DMS53 treated with DMSO at 0.1 percent for 48 hours (cell line): Measurements from ENCODE around the gene ZNF521.
"Not testable (repeated sequence)": the region's sequence is repeated elsewhere in the genome, so short reads cannot be mapped to it uniquely, and the experiment has no call there.

Source experiments
- DNase-seq: peaks from one replicate; lab custom pipeline; 2025; ENCODE audit not compliant: unreplicated experiment; lab: John Stamatoyannopoulos, UW

The ZNF521 gene

GRCh38 chr18:25295624-25296138 lies 56.3 kb downstream of the ZNF521 start:
- no peak for DNase-seq

GRCh38 chr18:25291150-25291549 lies 60.8 kb downstream of the ZNF521 start:
- DNase-seq: no peak

GRCh38 chr18:25289001-25289631 lies 62.9 kb downstream of the ZNF521 start:
- no peak for DNase-seq

- DNase-seq: no peak
Observed at GRCh38 chr18:25288340-25288938, 63.5 kb downstream of the ZNF521 start.

GRCh38 chr18:25287106-25287505 lies 64.9 kb downstream of the ZNF521 start:
- DNase-seq: no peak

- DNase-seq: no peak
Observed at GRCh38 chr18:25284861-25285550, 67.0 kb downstream of the ZNF521 start.

GRCh38 chr18:25284281-25284680 lies 67.7 kb downstream of the ZNF521 start:
- no peak for DNase-seq

- no peak for DNase-seq
Observed at GRCh38 chr18:25283781-25284180, 68.2 kb downstream of the ZNF521 start.

- DNase-seq: no peak
Observed at GRCh38 chr18:25282896-25283703, 68.9 kb downstream of the ZNF521 start.

GRCh38 chr18:25282282-25282681 lies 69.7 kb downstream of the ZNF521 start:
- DNase-seq: no peak

GRCh38 chr18:25281556-25281955 lies 70.4 kb downstream of the ZNF521 start:
- no peak for DNase-seq

GRCh38 chr18:25279961-25280360 lies 72.0 kb downstream of the ZNF521 start:
- DNase-seq: no peak

GRCh38 chr18:25279556-25279955 lies 72.4 kb downstream of the ZNF521 start:
- no peak for DNase-seq

- no peak for DNase-seq
Observed at GRCh38 chr18:25279133-25279532, 72.8 kb downstream of the ZNF521 start.

GRCh38 chr18:25278394-25278793 lies 73.6 kb downstream of the ZNF521 start:
- no peak for DNase-seq

GRCh38 chr18:25275412-25276001 lies 76.5 kb downstream of the ZNF521 start:
- DNase-seq: no peak

- no peak for DNase-seq
Observed at GRCh38 chr18:25274926-25275325, 77.0 kb downstream of the ZNF521 start.

- DNase-seq: not testable (repeated sequence)
Observed at GRCh38 chr18:25266931-25267527, 84.9 kb downstream of the ZNF521 start.

- no peak for DNase-seq
Observed at GRCh38 chr18:25262920-25263319, 89.0 kb downstream of the ZNF521 start.

GRCh38 chr18:25261768-25262167 lies 90.2 kb downstream of the ZNF521 start:
- no peak for DNase-seq

- DNase-seq: no peak
Observed at GRCh38 chr18:25256439-25256838, 95.5 kb downstream of the ZNF521 start.
